ENCODE data around the gene DYRK3. TPM values are rescaled to one million over a fixed set of nuclear protein-coding genes. Genes with fewer than 3 reads are reported as not detected.
A peak's percentile ranks its signal among the peaks of the same experiment; 100 is the strongest.

Gene DYRK3
- 19.3 and 20.2 TPM in 2 replicates for total RNA-seq (2014; rRNA removed; shearing (Covaris generic); ENCODE audit: low replicate concordance)

GRCh38 chr1:206635080-206635977 is at the start of gene DYRK3:
Gene DYRK3 (plus strand): TSS chr1:206635536. CDS start chr1:206635704, 168 bp downstream.
- no peaks in the 10 kb centered on the region for H3K27me3 ChIP-seq
- H3K9me3 ChIP-seq: no peaks in the 10 kb centered on the region
- peak; percentile 97 for DNase-seq
- H3K36me3 ChIP-seq: peaks cover 7% of the 10 kb centered on the region
- peak within 1 kb of the TSS; percentile 87 for H3K4me3 ChIP-seq

- Histone ChIP-seq H3K4me3 (no peak overlapping the region), H3K9me3 (no peaks in the 10 kb centered on the region), H3K36me3 (peaks cover 17% of the 10 kb centered on the region), H3K27me3 (no peaks in the 10 kb centered on the region)
- no peak for DNase-seq
Observed at GRCh38 chr1:206586501-206587445, 48.6 kb upstream of the DYRK3 start.

DNA sequence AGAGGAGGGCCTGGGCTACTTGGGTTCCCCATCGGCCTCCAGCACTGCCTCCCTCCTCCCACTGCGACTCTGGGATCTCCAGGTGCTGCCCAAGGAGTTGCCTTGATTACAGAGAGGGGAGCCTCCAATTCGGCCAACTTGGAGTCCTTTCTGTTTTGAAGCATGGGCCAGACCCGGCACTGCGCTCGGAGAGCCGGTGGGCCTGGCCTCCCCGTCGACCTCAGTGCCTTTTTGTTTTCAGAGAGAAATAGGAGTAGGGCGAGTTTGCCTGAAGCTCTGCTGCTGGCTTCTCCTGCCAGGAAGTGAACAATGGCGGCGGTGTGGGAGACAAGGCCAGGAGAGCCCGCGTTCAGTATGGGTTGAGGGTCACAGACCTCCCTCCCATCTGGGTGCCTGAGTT is 47.4 kb upstream of the DYRK3 start:
- no peaks in the 10 kb centered on the region for H3K27me3 ChIP-seq
- peaks cover 28% of the 10 kb centered on the region for H3K36me3 ChIP-seq

GRCh38 chr1:206588492-206588891 is 46.8 kb upstream of the DYRK3 start:
- H3K4me3 ChIP-seq: no peak overlapping the region
- H3K27me3 ChIP-seq: no peaks in the 10 kb centered on the region
- no peak for DNase-seq
- peaks cover 29% of the 10 kb centered on the region for H3K36me3 ChIP-seq
- no peaks in the 10 kb centered on the region for H3K9me3 ChIP-seq

More for the DNA sequence above, 47.4 kb upstream of the DYRK3 start:
- Histone ChIP-seq H3K4me3 (no peak overlapping the region), H3K9me3 (no peaks in the 10 kb centered on the region)
- DNase-seq: no peak

GRCh38 chr1:206589206-206589605 is 46.1 kb upstream of the DYRK3 start:
- H3K9me3 ChIP-seq: no peaks in the 10 kb centered on the region
- DNase-seq: peak; percentile 36
- no peaks in the 10 kb centered on the region for H3K27me3 ChIP-seq
- no peak overlapping the region for H3K4me3 ChIP-seq
- peaks cover 36% of the 10 kb centered on the region for H3K36me3 ChIP-seq

GRCh38 chr1:206590025-206590758 is 45.1 kb upstream of the DYRK3 start:
- H3K4me3 ChIP-seq: no peak overlapping the region
- H3K36me3 ChIP-seq: peaks cover 46% of the 10 kb centered on the region
- no peaks in the 10 kb centered on the region for H3K9me3 ChIP-seq
- no peak for DNase-seq
- no peaks in the 10 kb centered on the region for H3K27me3 ChIP-seq

- Histone ChIP-seq H3K4me3 (no peak overlapping the region), H3K9me3 (no peaks in the 10 kb centered on the region), H3K36me3 (peaks cover 56% of the 10 kb centered on the region), H3K27me3 (no peaks in the 10 kb centered on the region)
- DNase-seq: no peak
Observed at GRCh38 chr1:206591226-206591625, 44.1 kb upstream of the DYRK3 start.

DNA sequence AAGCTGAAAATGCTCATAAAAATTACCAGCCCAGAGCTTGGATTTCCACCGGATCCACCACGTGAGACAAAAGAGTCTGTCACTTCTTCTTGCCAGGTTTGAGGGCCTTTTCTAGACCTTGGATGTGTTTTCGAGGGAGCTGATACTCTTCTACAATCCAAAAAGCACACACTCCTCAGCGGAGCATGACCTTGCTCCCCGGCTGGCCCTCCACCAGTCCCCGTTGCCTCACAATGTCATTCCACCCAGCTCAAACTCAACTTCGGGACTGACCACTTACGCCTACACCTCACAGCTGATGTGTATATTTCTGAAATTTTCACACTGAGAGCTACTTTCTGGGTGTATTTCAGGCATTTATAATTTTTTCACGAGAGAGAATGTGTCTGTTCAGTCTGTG is 43.6 kb upstream of the DYRK3 start:
- Histone ChIP-seq H3K27me3 (no peaks in the 10 kb centered on the region), H3K4me3 (no peak overlapping the region), H3K36me3 (peaks cover 58% of the 10 kb centered on the region), H3K9me3 (no peaks in the 10 kb centered on the region)
- DNase-seq: no peak

- Histone ChIP-seq H3K9me3 (no peaks in the 10 kb centered on the region), H3K4me3 (no peak overlapping the region), H3K36me3 (peaks cover 72% of the 10 kb centered on the region), H3K27me3 (no peaks in the 10 kb centered on the region)
- no peak for DNase-seq
Observed at GRCh38 chr1:206593351-206593925, 41.9 kb upstream of the DYRK3 start.

DNA sequence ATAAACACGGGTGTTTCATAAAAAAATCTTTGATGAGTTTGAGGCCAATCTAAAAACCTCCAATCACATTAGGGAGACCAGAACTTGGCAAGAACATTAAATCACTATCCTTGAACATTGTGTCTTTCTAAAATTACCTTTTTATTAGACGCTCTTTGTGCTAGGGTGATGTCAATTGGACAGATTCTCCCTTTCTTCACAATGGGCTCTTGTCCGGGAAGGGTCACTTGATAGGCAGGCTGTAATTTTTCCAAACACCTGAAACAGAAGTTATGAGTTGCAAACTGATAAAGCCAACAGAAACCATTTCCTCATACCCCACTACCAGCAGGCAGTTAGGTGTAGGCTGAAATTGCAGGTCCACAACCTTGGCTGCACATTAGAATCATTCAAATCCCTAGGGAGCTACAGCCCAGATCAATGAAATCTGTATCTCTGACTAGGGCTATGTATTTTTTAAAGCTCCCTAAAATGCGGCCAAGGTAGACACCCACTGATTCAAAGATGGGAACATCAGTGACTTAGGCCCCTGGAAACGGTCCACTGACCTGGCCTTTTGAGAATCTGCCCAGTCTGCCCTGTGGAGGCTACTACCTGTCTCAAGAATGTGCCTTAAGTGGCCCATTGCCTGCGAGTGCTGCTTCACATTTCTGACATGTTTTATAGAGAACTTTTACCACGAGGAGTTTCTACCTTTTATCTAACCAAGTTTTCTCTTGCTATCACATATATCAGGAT is 39.6 kb upstream of the DYRK3 start:
- H3K4me3 ChIP-seq: no peak overlapping the region
- no peak for DNase-seq
- H3K27me3 ChIP-seq: no peaks in the 10 kb centered on the region
- peaks cover 81% of the 10 kb centered on the region for H3K36me3 ChIP-seq
- no peaks in the 10 kb centered on the region for H3K9me3 ChIP-seq

DNA sequence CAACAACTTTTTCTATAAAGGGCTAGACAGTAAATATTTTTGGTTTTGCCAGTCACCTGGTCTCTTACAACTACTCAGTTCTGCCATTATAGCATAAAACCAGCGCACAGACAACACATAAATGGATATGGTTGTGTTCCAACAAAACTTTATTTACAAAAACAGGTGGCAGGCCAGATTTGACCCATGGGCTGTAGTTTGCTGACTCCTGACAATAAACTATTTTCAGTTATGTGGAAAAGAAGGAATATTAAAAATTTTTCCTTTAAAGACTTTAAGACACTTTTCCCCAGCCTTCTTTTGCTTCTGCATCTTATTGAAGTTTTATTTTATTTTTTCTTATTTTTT is 39.0 kb upstream of the DYRK3 start:
- no peaks in the 10 kb centered on the region for H3K27me3 ChIP-seq
- peaks cover 81% of the 10 kb centered on the region for H3K36me3 ChIP-seq
- H3K4me3 ChIP-seq: no peak overlapping the region
- no peaks in the 10 kb centered on the region for H3K9me3 ChIP-seq
- DNase-seq: no peak

DNA sequence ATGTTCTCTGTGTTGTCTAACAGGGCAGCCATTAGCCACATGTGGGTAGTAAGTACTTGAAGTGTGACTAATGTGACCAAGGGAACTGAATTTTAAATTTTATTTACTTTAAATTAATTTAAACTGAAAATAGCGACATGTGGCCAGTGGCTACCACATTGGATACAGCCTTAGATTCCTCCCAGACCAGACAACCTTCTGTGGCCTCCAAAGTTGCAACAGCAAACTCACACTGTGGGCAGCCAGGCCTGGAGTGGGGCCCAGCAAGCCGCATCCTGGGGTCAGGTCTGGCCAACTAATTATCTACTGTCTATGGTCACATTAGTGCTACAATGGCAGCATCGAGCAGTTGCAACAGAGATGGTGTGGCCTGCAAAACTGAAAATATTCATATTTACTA is 34.8 kb upstream of the DYRK3 start:
- Histone ChIP-seq H3K36me3 (peaks cover 79% of the 10 kb centered on the region), H3K27me3 (no peaks in the 10 kb centered on the region), H3K4me3 (no peak overlapping the region), H3K9me3 (no peaks in the 10 kb centered on the region)
- DNase-seq: no peak

DNA sequence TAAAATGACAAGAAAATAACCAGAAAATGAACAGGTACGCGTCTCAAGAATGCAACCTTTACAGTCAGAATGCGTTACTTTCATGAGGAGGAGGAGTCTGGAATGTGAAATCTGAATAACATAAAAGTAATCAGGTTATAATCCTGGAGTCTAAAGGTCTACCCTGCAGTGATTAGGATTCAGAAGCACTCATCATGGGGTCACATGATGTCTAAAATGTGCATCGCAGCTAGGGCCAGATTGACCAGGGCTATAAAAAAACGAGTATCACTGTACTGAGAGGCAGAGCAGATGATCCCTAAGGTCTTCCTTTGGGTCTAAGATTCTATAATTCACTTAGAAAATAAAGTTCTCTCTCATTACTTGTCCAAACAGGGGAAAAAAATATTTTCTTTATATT is 30.5 kb upstream of the DYRK3 start:
- Histone ChIP-seq H3K27me3 (no peaks in the 10 kb centered on the region), H3K9me3 (no peaks in the 10 kb centered on the region), H3K4me3 (no peak overlapping the region), H3K36me3 (peaks cover 71% of the 10 kb centered on the region)
- no peak for DNase-seq

GRCh38 chr1:206606867-206607266 is 28.5 kb upstream of the DYRK3 start:
- no peaks in the 10 kb centered on the region for H3K9me3 ChIP-seq
- DNase-seq: no peak
- peaks cover 70% of the 10 kb centered on the region for H3K36me3 ChIP-seq

DNA sequence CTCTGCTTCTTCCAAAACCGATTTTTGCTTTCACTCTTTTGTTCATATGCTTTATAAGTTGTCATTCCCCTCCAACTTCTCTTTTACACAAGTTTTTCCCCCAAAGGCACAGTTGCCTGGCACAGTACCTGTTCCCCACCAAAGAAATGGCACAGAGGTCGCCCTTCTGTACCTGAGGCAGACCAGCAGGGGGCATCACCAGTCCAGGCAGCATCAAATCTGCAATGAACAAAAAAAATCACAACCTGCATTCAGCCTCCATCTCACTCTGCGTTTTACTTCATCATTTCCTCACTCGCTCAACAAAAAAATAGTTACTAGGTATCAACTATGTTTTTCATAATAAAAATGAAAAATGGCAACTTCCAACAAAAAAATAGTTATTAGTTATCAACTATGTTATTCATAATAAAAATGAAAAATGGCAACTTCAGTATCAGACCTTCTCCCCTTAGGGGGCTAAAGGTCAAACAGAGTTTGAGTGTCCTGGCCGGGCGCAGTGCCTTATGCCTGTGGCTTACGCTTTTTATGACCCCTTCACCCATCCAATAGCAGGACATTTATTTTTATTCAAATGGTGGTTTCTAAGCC is 27.1 kb upstream of the DYRK3 start:
- Histone ChIP-seq H3K4me3 (no peak overlapping the region), H3K36me3 (peaks cover 57% of the 10 kb centered on the region), H3K9me3 (no peaks in the 10 kb centered on the region), H3K27me3 (no peaks in the 10 kb centered on the region)
- DNase-seq: peak; percentile 43

More at GRCh38 chr1:206606867-206607266, 28.5 kb upstream of the DYRK3 start:
- no peaks in the 10 kb centered on the region for H3K27me3 ChIP-seq
- H3K4me3 ChIP-seq: no peak overlapping the region

Measured in MG63 (cell line).